Body of pancreas (tissue), 4 donors: Measurements from ENCODE around the gene RPS8. TPM values are rescaled to one million over a fixed set of nuclear protein-coding genes. Genes with fewer than 3 reads are reported as not detected.
A peak's percentile ranks its signal among the peaks of the same experiment; 100 is the strongest.
"Not testable (repeated sequence)": the region's sequence is repeated elsewhere in the genome, so short reads cannot be mapped to it uniquely, and the experiment has no call there.

Source experiments
- ATAC-seq: fragments of 150-250 bp; one replicate; pipeline ENCODE4 v1.9.1; 2016
- DNase-seq, 4 donors: peaks; one replicate each; pipeline ENCODE4 v3.0.0-alpha.2; 2019
- H3K27ac ChIP-seq, 4 donors: fragments of 200-600 bp; sonication (generic); 1 replicate in 3 of 4; 2 replicates in 1 of 4; pipeline versions ENCODE4 v1.5.1 to v1.6.1; 2016 to 2019; ENCODE audit warnings: mild to moderate bottlenecking in 1 of 4, mixed read lengths in 1 of 4, moderate library complexity in 1 of 4
- H3K27me3 ChIP-seq, 2 donors: fragments of 200-600 bp; sonication (generic); one replicate each; pipeline ENCODE4 v1.6.0; 2016; ENCODE audit warnings: mild to moderate bottlenecking in 1 of 2
- H3K36me3 ChIP-seq, 2 donors: fragments of 200-600 bp; sonication (generic); replicated peaks in 1 of 2; 2 replicates each; pipeline ENCODE4 v1.5.1; 2016; ENCODE audit warnings: low read depth in 2 of 2; ENCODE audit not compliant: insufficient read depth in 1 of 2
- H3K4me1 ChIP-seq: fragments of 200-600 bp; sonication (generic); one replicate; pipeline ENCODE4 v1.6.0; 2016
- H3K4me3 ChIP-seq, 2 donors: fragments of 200-600 bp; sonication (generic); 1 replicate in 1 of 2; 2 replicates in 1 of 2; pipeline ENCODE4 v1.5.1; 2016 to 2019
- H3K9me3 ChIP-seq, 3 donors: fragments of 200-600 bp; sonication (generic); 1 replicate in 2 of 3; 2 replicates in 1 of 3; pipeline ENCODE4 v1.5.1; 2016
- POLR2A ChIP-seq, 3 donors: fragments of 450-650 bp; IDR thresholded peaks; one replicate each; pipeline ENCODE4 v1.6.1; 2016; ENCODE audit warnings: antibody characterized with exemption in 3 of 3, mild to moderate bottlenecking in 2 of 3
- WGBS, 2 donors: methylation state at CpG; one replicate each; pipeline ENCODE4 v1.1.5; 2017; 5-methylcytosine and 5-hydroxymethylcytosine counted together
- intact Hi-C: fragments of 100-400 bp; cut with DNase I; formaldehyde crosslinking; loops from one replicate; pipeline ENCODE4 v1.15.1; 2023
- total RNA-seq, 2 donors: library from RNA; depleted of rRNA; stranded (reverse); fragments of >200 nt; gene quantifications; one replicate each; pipeline ENCODE4 v1.1.0, GENCODE V29; 2016
- TF ChIP-seq, protein P1 (sequence below), 7 experiments: fragments of 450-650 bp in 4 of 7; fragments of 200-600 bp in 3 of 7; sonication (generic) in 3 of 7; IDR thresholded peaks; one replicate each; pipeline ENCODE4 v1.5.1; 2016 to 2019; ENCODE audit warnings: antibody characterized with exemption in 7 of 7

RPS8 gene
- total RNA-seq, 2 donors from 2014 or later, result 1,064 to 1,413 TPM

- H3K36me3 ChIP-seq, result no peaks in the 10 kb centered on the region
- 40 to 61% methylated on average over 3 to 6 of the region's 6 CpGs for WGBS, 2 donors
- H3K27me3 ChIP-seq, result no peaks in the 10 kb centered on the region
- H3K9me3 ChIP-seq, result no peaks in the 10 kb centered on the region
- TF ChIP-seq POLR2A (IDR thresholded peaks at IDR 0.05), result peak in 2 of 3 donors; percentile 23 to 37
- TF ChIP-seq, protein P1, sequence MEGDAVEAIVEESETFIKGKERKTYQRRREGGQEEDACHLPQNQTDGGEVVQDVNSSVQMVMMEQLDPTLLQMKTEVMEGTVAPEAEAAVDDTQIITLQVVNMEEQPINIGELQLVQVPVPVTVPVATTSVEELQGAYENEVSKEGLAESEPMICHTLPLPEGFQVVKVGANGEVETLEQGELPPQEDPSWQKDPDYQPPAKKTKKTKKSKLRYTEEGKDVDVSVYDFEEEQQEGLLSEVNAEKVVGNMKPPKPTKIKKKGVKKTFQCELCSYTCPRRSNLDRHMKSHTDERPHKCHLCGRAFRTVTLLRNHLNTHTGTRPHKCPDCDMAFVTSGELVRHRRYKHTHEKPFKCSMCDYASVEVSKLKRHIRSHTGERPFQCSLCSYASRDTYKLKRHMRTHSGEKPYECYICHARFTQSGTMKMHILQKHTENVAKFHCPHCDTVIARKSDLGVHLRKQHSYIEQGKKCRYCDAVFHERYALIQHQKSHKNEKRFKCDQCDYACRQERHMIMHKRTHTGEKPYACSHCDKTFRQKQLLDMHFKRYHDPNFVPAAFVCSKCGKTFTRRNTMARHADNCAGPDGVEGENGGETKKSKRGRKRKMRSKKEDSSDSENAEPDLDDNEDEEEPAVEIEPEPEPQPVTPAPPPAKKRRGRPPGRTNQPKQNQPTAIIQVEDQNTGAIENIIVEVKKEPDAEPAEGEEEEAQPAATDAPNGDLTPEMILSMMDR (IDR thresholded peaks at IDR 0.05), result peak in 1 of 7 experiments; percentile 2
- no peak for ATAC-seq
- peaks cover 72% of the 10 kb centered on the region for H3K4me1 ChIP-seq
- H3K4me3 ChIP-seq, result no peak overlapping the region
- peak; percentile 47 to 77 (median 59) for DNase-seq
- peak overlapping the region; percentile 91 to 99 (median 98) for H3K27ac ChIP-seq
- intact Hi-C loops, result no loop called here
These were observed 33.9 kb downstream of the RPS8 start for GRCh38 chr1:44808938-44809917.

DNA sequence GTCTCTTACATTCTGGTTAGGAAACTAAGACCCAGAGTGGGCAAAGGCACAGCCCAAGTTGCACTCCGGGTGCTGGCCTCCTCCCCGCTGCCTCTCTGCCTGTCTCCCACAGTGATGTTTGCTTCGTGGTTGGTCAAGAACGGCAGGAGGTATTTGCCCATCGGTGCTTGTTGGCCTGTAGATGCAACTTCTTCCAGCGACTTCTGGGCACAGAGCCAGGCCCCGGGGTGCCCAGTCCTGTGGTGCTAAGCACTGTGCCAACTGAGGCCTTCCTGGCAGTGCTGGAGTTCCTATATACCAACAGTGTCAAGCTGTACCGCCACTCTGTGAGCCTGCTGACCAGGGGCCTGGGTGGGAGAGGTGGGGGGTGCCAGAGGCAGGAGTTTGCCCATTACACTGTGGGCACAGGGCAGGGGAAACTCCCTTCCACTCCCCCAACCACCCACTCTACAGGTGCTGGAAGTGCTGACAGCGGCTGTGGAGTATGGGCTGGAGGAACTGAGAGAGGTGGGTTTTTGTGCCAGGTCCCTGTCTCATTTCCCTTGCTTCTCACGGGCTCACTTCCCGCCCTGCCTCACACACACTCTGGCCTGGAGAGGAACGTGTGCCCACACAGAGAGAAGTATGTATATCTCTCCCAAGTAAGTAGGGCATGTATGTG lies 34.9 kb downstream of the RPS8 start:
- TF ChIP-seq, protein P1 (IDR thresholded peaks at IDR 0.05), result no peak
- TF ChIP-seq POLR2A (IDR thresholded peaks at IDR 0.05), result no peak
- H3K4me1 ChIP-seq, result peaks cover 82% of the 10 kb centered on the region
- intact Hi-C loops, result no loop called here
- H3K27me3 ChIP-seq, result no peaks in the 10 kb centered on the region
- DNase-seq (peak; percentile 74 to 93 (median 78)), ATAC-seq (no peak)
- H3K9me3 ChIP-seq, result no peaks in the 10 kb centered on the region
- H3K4me3 ChIP-seq, result no peak overlapping the region
- 35 to 53% methylated on average over 10 to 12 of the region's 12 CpGs for WGBS, 2 donors
- H3K36me3 ChIP-seq, result no peaks in the 10 kb centered on the region
- H3K27ac ChIP-seq, result peak overlapping the region; percentile 91 to 99 (median 98)

DNA sequence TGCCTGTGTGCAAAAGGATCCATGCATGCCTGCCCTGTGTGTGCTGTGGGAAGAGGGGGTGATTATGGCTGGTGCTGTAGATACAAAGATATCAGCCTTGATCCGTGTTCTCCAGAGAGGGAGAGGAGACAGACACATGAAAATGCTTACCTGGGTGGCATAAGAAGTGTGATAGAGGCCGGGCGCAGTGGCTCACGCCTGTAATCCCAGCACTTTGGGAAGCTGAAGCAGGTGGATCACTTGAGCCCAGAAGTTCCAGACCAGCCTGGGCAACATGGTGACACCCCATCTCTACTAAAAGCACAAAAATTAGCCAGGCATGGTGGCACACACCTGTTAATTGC lies 35.4 kb downstream of the RPS8 start:
- peak overlapping the region; percentile 91 to 99 (median 98) for H3K27ac ChIP-seq

DNA sequence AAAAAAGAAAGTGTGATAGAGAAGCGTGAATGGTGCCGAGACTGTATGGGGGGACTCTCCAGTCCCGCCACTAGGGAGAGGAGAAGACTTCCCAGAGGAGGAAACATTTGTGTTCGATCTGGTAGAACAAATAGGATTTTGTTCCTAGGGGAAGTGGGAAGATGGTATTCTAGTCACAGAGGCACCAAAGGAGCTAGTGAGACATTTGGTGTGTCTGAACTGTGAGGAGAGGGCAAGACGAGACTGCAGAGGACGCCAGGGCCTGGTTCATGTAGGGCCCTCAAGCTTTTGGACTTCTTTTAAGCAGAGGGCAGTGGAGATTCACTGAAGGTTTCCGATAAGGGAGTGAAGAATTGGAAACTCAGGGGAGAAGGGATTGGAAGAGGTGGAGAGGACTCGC lies 35.9 kb downstream of the RPS8 start:
- Histone ChIP-seq H3K9me3 (no peaks in the 10 kb centered on the region), H3K27me3 (no peaks in the 10 kb centered on the region), H3K36me3 (no peaks in the 10 kb centered on the region), H3K27ac (peak overlapping the region in 1 of 4 donors; percentile 91), H3K4me1 (peaks cover 74% of the 10 kb centered on the region), H3K4me3 (no peak overlapping the region)
- peak in 2 of 4 donors; percentile 4 to 8 for DNase-seq
- no peak for ATAC-seq
- intact Hi-C loops, result no loop called here
- 79 to 84% methylated on average over 8 of the region's 8 CpGs for WGBS, 2 donors
- no peak for TF ChIP-seq POLR2A (IDR thresholded peaks at IDR 0.05)
- TF ChIP-seq, protein P1 (IDR thresholded peaks at IDR 0.05), result no peak

More for the DNA sequence above, 35.4 kb downstream of the RPS8 start:
- intact Hi-C loops, H3K36me3 ChIP-seq, H3K9me3 ChIP-seq, H3K4me3 ChIP-seq, H3K27me3 ChIP-seq, ATAC-seq: not testable (repeated sequence)
- peaks cover 79% of the 10 kb centered on the region for H3K4me1 ChIP-seq
- peak in 2 of 4 donors; percentile 3 to 8 for DNase-seq
- WGBS, 2 donors, result 83 to 88% methylated on average over 4 of the region's 4 CpGs
